Measurements from ENCODE around the gene IZUMO4.

DNA sequence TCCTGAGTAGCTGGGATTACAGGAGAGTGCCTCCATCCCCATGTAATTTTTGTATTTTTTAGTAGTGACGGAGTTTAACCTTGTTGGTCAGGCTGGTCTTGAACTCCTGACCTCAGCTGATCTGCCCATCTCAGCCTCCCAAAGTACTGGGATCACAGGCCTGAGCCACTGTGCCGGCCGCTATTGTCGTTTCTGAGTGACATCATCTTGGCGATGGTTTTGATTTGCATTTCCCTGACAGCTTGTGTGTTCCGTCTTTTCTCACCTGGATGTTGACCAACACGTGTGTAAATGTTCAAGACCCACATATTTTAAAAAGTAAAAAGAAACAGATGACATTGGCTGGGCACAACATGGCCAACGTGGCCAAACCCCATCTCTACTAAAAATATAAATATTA lies 32.9 kb upstream of the IZUMO4 start:
- TF ChIP-seq POLR2A (IDR thresholded peaks at IDR 0.05), result no peak
- TF ChIP-seq, protein P1, sequence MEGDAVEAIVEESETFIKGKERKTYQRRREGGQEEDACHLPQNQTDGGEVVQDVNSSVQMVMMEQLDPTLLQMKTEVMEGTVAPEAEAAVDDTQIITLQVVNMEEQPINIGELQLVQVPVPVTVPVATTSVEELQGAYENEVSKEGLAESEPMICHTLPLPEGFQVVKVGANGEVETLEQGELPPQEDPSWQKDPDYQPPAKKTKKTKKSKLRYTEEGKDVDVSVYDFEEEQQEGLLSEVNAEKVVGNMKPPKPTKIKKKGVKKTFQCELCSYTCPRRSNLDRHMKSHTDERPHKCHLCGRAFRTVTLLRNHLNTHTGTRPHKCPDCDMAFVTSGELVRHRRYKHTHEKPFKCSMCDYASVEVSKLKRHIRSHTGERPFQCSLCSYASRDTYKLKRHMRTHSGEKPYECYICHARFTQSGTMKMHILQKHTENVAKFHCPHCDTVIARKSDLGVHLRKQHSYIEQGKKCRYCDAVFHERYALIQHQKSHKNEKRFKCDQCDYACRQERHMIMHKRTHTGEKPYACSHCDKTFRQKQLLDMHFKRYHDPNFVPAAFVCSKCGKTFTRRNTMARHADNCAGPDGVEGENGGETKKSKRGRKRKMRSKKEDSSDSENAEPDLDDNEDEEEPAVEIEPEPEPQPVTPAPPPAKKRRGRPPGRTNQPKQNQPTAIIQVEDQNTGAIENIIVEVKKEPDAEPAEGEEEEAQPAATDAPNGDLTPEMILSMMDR (IDR thresholded peaks at IDR 0.05), result no peak
